ENCODE measurements around the gene NUDT8.

DNA sequence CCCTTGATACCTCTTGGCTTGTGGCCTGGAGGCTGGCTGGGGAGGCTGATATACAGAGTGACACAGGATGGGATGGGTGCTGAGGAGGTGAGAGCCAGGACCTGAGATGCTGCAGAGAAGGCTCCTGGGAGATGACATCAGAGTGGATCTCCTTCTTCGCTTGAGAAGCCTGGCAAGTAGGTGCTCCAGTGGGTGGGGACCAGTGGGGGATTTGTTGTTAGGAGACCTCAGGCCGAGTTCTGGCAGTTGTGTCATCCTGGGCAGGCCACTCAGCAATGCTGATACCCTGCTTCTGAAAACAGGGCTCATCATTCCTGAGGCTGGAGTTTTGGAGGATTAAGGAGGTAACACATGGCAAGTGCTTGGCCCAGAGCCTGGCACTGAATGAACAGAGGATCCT, 24.9 kb downstream of the NUDT8 start:
- TF ChIP-seq SP1 (IDR thresholded peaks at IDR 0.05) = no peak
- no peak for TF ChIP-seq ELF4 (IDR thresholded peaks at IDR 0.05)
- no peak for TF ChIP-seq BHLHE40 (IDR thresholded peaks at IDR 0.05; ENCODE audit: borderline replicate concordance)
- TF ChIP-seq CTBP1 (IDR thresholded peaks at IDR 0.05; ENCODE audit: borderline replicate concordance) = no peak
- no peak for TF ChIP-seq ARNT (IDR thresholded peaks at IDR 0.05)
- no peak for TF ChIP-seq SUZ12 (IDR thresholded peaks at IDR 0.05)
- TF ChIP-seq, protein P1, sequence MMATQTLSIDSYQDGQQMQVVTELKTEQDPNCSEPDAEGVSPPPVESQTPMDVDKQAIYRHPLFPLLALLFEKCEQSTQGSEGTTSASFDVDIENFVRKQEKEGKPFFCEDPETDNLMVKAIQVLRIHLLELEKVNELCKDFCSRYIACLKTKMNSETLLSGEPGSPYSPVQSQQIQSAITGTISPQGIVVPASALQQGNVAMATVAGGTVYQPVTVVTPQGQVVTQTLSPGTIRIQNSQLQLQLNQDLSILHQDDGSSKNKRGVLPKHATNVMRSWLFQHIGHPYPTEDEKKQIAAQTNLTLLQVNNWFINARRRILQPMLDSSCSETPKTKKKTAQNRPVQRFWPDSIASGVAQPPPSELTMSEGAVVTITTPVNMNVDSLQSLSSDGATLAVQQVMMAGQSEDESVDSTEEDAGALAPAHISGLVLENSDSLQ (IDR thresholded peaks at IDR 0.05) = no peak
- TF ChIP-seq LEF1 (IDR thresholded peaks at IDR 0.05; ENCODE audit: borderline replicate concordance) = no peak
- no peak for TF ChIP-seq HDGF (IDR thresholded peaks at IDR 0.05; ENCODE audit: borderline replicate concordance)
- no peak for TF ChIP-seq FOXA1 (IDR thresholded peaks at IDR 0.05)
- no peak for TF ChIP-seq FOXK2 (IDR thresholded peaks at IDR 0.05)
- TF ChIP-seq TARDBP (IDR thresholded peaks at IDR 0.05) = no peak
- TF ChIP-seq ZNF384 (IDR thresholded peaks at IDR 0.05) = no peak
- TF ChIP-seq L3MBTL2 (conservative IDR thresholded peaks at IDR 0.05) = no peak
